GM12891 (cell line): Measurements from ENCODE around the gene STMN3.

Experiments used
- POLR2A ChIP-seq: IDR thresholded peaks from 2 replicates; pipeline ENCODE4 v1.6.1; 2011; ENCODE audit warnings: low read depth, low read length, control low read depth
- POLR2AphosphoS5 ChIP-seq: IDR thresholded peaks from 2 replicates; pipeline ENCODE4 v1.6.1; 2011; ENCODE audit warnings: low read depth, low read length, control low read depth

DNA sequence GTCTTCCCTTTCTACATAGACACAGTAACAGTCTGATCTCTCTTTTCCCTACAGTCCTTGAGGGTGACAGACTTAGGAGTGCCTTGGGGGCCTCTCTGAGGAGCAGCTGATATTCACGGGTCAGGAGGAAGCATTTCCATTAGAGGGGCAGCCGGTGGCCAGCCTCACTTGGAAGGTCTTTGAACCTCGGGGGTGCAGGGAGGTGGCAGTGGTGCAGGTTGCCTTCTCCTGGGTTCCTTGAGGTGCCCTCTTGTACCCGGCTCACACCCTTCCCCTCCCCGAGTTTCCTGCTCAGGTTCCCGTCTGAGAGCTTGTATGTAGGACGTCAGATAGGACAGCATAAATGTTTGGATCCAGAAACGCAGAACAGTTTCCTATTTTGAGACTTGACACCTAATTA is 7.4 kb upstream of the STMN3 start:
- TF ChIP-seq POLR2A, result no peak
- no peak for TF ChIP-seq POLR2AphosphoS5
